Omental fat pad (tissue), 4 donors: Measurements from ENCODE around the gene FGD3. TPM values are rescaled to one million over a fixed set of nuclear protein-coding genes. Genes with fewer than 3 reads are reported as not detected.

ENCODE experiments used
- ATAC-seq: fragments of 150-250 bp; one replicate; pipeline ENCODE4 v1.9.1; 2016; ENCODE audit warnings: mild to moderate bottlenecking, moderate library complexity; ENCODE audit not compliant: low FRiP score
- DNase-seq: peaks from one replicate; pipeline ENCODE4 v3.0.0-alpha.2; 2019; ENCODE audit warnings: low spot score
- total RNA-seq, 4 donors: library from RNA; depleted of rRNA; stranded (reverse); fragments of >200 nt; gene quantifications; one replicate each; pipeline ENCODE4 v1.1.0, GENCODE V29; 2016
- TF ChIP-seq, protein P1 (sequence below), 3 donors: fragments of 450-650 bp; IDR thresholded peaks; one replicate each; pipeline ENCODE4 v1.5.1; 2016 to 2017; ENCODE audit warnings: antibody characterized with exemption in 3 of 3, mild to moderate bottlenecking in 3 of 3, moderate library complexity in 2 of 3

The FGD3 gene
- total RNA-seq, 4 donors from 2014 or later: 5.4 to 26.5 (median 8.9) TPM

DNA sequence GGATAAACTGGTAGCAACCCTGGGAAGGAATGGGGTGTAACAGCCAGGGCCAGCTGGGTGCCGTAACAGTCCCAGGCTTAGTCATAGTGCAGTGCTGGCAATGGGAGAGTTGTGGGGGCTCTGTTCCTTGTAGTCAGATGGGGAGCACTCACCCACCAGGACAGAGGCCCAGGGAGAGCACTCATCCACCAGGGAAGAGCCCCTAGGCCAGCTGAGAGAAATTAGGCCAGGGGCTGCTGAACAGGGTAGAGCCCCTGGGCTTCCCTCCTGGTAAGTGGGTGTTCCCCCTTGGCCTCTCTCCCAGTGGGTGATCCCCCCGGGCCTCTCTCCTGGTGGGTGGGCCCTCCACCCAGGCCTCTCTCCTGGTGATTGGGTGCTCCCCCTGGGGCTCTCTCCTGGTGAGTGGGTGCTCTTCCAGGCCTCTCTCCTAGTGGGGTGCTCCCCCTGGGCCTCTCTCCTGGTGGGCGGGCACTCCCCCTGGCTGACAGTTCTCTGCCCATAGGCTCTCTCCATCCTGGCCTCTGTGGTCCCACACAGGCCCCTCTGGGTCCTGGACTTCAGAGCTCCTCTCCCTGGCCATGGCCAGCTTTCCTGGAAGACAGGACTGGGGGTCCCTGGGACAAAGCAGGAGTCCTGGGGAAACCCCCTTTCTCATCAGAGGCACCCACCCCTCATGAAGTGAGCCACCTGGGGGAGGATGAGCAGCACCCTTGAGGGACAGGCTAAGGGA lies 13.4 kb downstream of the FGD3 start:
- TF ChIP-seq, protein P1, sequence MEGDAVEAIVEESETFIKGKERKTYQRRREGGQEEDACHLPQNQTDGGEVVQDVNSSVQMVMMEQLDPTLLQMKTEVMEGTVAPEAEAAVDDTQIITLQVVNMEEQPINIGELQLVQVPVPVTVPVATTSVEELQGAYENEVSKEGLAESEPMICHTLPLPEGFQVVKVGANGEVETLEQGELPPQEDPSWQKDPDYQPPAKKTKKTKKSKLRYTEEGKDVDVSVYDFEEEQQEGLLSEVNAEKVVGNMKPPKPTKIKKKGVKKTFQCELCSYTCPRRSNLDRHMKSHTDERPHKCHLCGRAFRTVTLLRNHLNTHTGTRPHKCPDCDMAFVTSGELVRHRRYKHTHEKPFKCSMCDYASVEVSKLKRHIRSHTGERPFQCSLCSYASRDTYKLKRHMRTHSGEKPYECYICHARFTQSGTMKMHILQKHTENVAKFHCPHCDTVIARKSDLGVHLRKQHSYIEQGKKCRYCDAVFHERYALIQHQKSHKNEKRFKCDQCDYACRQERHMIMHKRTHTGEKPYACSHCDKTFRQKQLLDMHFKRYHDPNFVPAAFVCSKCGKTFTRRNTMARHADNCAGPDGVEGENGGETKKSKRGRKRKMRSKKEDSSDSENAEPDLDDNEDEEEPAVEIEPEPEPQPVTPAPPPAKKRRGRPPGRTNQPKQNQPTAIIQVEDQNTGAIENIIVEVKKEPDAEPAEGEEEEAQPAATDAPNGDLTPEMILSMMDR (IDR thresholded peaks at IDR 0.05): no peak
- DNase-seq (no peak), ATAC-seq (no peak)

DNA sequence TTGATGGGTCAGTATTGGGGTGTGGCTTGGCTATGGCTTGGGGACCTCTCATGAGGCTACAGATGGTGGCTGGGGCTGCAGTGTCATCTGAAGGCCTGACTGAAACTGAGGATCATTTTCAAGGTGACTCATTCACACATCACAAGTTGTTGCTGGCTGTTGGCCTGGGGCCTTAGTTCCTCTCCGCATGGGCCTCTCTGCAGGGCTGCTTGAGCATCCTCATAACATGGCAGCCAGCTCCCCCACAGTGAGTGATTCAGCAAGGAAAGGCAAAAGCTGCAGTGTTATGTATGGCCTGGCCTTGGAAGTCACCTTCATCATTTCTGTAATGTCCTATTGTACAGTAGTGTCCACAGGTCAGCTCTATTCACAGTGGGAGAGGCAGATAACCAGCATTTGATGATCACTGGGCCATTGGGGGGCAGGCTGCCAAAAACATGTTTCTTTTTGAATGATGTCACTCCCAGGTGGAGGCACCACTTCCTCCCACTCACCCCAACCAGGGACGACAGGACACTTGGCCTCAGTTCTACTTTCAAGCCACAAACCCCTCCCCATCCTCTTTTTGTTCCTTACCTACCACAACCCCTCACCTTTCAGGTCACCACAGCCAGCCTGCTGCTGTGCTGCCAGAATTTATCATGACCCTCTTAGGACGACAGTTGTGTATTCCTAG lies 14.4 kb downstream of the FGD3 start:
- DNase-seq (no peak), ATAC-seq (no peak)
- TF ChIP-seq, protein P1 (IDR thresholded peaks at IDR 0.05): no peak

DNA sequence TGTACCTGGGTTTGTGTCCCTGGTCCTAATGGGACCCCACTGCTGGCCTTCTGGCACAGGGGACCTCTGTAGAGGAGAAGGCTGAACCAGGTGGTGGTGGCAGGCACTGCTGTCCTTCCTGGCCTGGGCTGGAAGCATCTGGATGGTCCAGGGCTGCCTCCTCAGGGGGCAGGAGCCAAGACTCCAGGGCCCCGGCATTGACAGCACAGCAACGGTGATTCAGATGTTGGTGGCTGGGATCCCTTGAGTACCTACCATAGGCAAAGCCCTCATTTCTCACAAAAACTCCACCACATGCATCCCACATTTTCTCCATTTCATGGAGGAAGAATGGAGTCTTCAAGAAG lies 15.0 kb downstream of the FGD3 start:
- TF ChIP-seq, protein P1 (IDR thresholded peaks at IDR 0.05): no peak
- no peak for ATAC-seq
- no peak for DNase-seq

DNA sequence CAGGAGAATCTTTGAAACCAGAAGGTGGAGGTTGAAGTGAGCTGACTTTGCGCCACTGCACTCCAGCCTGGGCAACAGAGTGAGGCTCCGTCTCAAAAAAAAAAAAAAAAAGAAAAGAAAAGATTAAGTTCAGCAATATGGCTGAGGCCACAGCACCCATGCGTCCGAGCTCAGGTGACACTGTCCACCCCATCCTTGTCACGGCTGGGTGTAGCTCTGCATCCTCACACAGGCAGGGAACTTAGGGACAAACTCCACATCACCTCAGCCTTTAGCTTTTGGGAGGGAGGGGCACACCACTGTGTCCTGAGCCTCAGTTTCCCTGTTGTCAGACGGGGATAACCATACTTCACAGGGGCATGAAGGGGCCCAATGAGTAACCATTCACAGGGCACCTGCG lies 15.5 kb downstream of the FGD3 start:
- ATAC-seq (no peak), DNase-seq (no peak)
- TF ChIP-seq, protein P1 (IDR thresholded peaks at IDR 0.05): no peak

DNA sequence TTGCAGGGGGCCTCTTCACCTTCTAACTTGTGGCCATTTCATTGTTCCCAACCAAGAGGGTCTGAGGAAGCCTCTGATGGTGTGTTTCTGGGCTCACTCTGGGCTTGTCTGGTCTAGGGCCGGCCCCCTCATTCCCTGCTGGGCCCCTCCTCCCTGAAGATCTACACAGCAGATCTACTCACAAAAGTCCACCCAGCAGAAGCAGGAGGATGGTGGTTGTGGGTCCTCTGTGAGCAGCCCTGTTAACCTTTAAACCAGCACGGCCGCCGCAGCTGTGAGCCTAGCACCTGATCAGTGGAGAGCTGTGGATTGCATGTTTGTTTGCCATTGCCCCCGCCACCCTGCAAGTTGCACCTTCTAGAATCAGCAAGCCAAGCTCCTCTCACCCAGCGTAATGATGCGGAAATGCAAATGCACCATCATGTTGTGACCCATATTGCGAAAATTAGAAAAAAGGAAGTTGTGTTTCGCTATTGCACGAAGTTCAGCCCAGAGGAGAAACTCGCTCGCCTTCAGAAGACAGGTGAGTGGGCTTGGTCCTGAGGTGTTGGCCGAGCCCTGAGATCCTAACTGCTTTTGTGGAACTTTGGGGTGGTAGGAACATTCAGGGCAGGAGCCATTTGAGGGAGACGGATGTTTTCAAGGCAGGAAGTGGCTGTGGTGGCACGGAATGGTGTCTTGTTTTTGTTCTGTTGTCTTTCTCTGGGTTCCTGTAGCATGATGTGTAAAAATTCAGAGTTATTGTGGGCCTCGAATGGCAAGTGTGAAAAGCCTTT lies 16.7 kb downstream of the FGD3 start:
- TF ChIP-seq, protein P1 (IDR thresholded peaks at IDR 0.05): no peak
- DNase-seq (no peak), ATAC-seq (no peak)

DNA sequence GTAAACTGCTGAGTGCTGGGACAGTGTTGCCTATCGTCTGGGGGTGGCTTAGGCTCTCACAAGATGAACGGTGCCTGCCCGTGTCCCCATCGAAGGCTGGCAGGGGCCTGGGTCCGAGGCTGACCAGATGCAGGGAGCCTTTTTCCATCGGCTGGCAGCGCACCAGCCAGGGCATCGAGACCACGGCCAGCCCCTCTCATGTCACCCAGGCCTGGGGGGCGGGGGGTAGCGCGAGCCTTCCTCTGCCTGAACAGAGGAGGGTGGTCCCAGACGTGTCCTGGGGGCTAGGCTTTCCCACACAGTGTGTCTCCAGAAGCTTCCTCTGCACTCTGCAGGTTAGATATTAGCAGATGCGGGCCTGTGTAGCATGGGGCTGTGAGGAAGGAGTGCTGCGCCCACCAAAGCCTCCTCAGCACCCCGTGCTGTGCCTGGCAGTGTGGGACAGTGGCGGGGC lies 17.3 kb downstream of the FGD3 start:
- no peak for ATAC-seq
- TF ChIP-seq, protein P1 (IDR thresholded peaks at IDR 0.05): no peak
- DNase-seq: no peak
